HL-60 (cell line): ENCODE data around the gene CACNA1D.

Source experiments
- DNase-seq, 2 experiments: peaks; one replicate each; pipeline ENCODE4 v3.0.0-alpha.2; 2010 to 2020; ENCODE audit warnings: low read depth in 1 of 2, low spot score in 1 of 2
- H3K27ac ChIP-seq: fragments of 250-450 bp; sonication (Bioruptor Pico); replicated peaks from 2 replicates; pipeline ENCODE4 v1.5.1; 2020; ENCODE audit warnings: mild to moderate bottlenecking, moderate library complexity
- H3K27me3 ChIP-seq: fragments of 250-450 bp; sonication (Bioruptor Pico); 2 replicates; pipeline ENCODE4 v1.5.1; 2021; ENCODE audit warnings: mild to moderate bottlenecking, moderate library complexity; ENCODE audit not compliant: insufficient read depth, poor library complexity, severe bottlenecking
- H3K4me3 ChIP-seq: replicated peaks from 2 replicates; pipeline ENCODE4 v1.5.1; 2011; ENCODE audit warnings: mild to moderate bottlenecking, control low read depth, low read length; ENCODE audit not compliant: insufficient read depth
- GABPA ChIP-seq: IDR thresholded peaks from 2 replicates; pipeline ENCODE4 v1.6.1; 2012; ENCODE audit warnings: low read depth
- POLR2AphosphoS5 ChIP-seq: IDR thresholded peaks from 2 replicates; pipeline ENCODE4 v1.6.1; 2012; ENCODE audit warnings: low read depth
- SPI1 ChIP-seq: IDR thresholded peaks from 2 replicates; pipeline ENCODE4 v1.6.1; 2012; ENCODE audit warnings: low read depth, mild to moderate bottlenecking, borderline replicate concordance
- TF ChIP-seq, protein P1 (sequence below): IDR thresholded peaks from 2 replicates; pipeline ENCODE4 v1.6.1; 2012; ENCODE audit warnings: low read depth; ENCODE audit not compliant: insufficient replicate concordance
- TF ChIP-seq, protein P2 (sequence below): IDR thresholded peaks from one replicate; pipeline ENCODE4 v1.5.1; 2011; ENCODE audit warnings: low read length, control low read depth, inconsistent platforms; ENCODE audit not compliant: insufficient read depth

The CACNA1D gene

DNA sequence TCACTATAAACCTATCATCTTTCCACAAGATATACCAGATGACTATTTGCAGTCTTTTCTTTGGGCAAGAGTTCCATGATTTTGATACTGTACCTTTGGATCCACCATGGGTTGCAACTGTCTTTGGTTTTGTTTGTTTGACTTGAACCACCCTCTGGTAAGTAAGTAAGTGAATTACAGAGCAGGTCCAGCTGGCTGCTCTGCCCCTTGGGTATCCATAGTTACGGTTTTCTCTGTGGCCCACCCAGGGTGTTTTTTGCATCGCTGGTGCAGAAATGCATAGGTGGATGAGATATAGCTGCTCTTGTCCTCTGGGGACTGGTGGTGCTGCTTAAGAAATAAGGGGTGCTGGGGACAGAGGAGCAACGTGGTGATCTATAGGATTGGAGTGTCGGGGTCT lies 318.0 kb downstream of the CACNA1D start:
- no peak for DNase-seq
- TF ChIP-seq GABPA (no peak), POLR2AphosphoS5 (no peak), SPI1 (no peak)
- TF ChIP-seq, protein P1, sequence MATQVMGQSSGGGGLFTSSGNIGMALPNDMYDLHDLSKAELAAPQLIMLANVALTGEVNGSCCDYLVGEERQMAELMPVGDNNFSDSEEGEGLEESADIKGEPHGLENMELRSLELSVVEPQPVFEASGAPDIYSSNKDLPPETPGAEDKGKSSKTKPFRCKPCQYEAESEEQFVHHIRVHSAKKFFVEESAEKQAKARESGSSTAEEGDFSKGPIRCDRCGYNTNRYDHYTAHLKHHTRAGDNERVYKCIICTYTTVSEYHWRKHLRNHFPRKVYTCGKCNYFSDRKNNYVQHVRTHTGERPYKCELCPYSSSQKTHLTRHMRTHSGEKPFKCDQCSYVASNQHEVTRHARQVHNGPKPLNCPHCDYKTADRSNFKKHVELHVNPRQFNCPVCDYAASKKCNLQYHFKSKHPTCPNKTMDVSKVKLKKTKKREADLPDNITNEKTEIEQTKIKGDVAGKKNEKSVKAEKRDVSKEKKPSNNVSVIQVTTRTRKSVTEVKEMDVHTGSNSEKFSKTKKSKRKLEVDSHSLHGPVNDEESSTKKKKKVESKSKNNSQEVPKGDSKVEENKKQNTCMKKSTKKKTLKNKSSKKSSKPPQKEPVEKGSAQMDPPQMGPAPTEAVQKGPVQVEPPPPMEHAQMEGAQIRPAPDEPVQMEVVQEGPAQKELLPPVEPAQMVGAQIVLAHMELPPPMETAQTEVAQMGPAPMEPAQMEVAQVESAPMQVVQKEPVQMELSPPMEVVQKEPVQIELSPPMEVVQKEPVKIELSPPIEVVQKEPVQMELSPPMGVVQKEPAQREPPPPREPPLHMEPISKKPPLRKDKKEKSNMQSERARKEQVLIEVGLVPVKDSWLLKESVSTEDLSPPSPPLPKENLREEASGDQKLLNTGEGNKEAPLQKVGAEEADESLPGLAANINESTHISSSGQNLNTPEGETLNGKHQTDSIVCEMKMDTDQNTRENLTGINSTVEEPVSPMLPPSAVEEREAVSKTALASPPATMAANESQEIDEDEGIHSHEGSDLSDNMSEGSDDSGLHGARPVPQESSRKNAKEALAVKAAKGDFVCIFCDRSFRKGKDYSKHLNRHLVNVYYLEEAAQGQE = no peak
- TF ChIP-seq, protein P2, sequence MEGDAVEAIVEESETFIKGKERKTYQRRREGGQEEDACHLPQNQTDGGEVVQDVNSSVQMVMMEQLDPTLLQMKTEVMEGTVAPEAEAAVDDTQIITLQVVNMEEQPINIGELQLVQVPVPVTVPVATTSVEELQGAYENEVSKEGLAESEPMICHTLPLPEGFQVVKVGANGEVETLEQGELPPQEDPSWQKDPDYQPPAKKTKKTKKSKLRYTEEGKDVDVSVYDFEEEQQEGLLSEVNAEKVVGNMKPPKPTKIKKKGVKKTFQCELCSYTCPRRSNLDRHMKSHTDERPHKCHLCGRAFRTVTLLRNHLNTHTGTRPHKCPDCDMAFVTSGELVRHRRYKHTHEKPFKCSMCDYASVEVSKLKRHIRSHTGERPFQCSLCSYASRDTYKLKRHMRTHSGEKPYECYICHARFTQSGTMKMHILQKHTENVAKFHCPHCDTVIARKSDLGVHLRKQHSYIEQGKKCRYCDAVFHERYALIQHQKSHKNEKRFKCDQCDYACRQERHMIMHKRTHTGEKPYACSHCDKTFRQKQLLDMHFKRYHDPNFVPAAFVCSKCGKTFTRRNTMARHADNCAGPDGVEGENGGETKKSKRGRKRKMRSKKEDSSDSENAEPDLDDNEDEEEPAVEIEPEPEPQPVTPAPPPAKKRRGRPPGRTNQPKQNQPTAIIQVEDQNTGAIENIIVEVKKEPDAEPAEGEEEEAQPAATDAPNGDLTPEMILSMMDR = no peak
- H3K4me3 ChIP-seq = no peak overlapping the region
- H3K27ac ChIP-seq = no peak overlapping the region
- no peaks in the 10 kb centered on the region for H3K27me3 ChIP-seq

DNA sequence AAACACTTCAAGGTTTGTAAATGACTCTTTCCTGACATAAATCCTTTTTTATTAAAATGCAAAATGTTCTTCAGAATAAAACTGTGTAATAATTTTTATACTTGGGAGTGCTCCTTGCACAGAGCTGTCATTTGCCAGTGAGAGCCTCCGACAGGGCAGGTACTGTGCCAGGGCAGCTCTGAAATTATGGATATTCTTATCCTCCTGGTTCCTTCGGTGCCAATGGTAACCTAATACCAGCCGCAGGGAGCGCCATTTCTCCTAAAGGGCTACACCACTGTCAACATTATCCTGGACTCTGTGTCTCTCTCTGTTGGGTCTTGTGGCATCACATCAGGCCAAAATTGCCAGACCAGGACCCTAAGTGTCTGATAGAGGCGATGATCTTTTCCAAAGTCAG lies 318.8 kb downstream of the CACNA1D start:
- Histone ChIP-seq H3K27ac (no peak overlapping the region), H3K4me3 (no peak overlapping the region), H3K27me3 (peaks cover 7% of the 10 kb centered on the region)
- DNase-seq = no peak
- TF ChIP-seq SPI1 (no peak), POLR2AphosphoS5 (no peak), GABPA (no peak)
- TF ChIP-seq, protein P1 = no peak
- TF ChIP-seq, protein P2 = no peak

DNA sequence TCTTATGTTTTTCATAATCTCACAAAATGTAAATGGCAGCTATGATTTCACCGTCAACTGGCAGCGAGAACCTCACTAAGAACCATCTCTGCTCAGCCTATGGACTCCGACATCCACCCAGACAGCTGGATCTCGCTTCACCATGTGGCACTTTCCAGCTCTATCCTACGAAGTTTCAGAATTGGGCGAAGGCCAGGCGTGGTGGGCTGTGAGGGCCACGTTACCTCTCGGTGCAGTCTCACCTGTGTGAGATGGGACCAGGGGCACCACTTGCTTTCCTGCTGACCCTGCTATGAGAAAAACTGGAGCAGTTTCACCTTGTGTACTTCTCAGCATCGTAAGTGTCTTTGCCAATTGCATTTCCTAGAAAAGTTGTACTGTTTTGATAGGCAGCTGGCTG lies 319.5 kb downstream of the CACNA1D start:
- DNase-seq = no peak
- no peak for TF ChIP-seq POLR2AphosphoS5
- Histone ChIP-seq H3K4me3 (no peak overlapping the region), H3K27ac (no peak overlapping the region), H3K27me3 (peaks cover 11% of the 10 kb centered on the region)

DNA sequence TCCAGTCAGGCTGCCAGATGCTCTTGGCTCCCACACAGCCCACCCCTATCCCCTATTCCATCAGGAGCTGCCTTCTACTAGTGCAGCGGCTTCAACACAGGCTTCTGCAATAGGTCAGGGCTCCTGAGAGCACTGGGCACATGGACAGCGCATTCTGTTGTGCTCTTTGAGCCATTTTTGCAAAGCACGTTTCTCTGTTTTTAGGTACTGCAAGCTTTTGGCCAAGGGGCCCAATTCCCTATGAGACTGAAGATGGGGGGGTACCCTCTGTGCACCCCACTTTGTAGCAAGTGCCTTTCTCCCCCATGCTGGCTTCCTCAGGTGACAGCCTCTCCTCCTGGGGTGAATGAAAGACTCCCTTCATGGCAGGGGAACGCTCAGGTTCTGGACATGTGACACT lies 320.7 kb downstream of the CACNA1D start:
- H3K27me3 ChIP-seq = peaks cover 11% of the 10 kb centered on the region
- H3K27ac ChIP-seq = no peak overlapping the region
- TF ChIP-seq POLR2AphosphoS5 = no peak
- no peak for TF ChIP-seq GABPA
- TF ChIP-seq, protein P1 = no peak
- TF ChIP-seq, protein P2 = no peak
- no peak for TF ChIP-seq SPI1
- no peak overlapping the region for H3K4me3 ChIP-seq
- no peak for DNase-seq
